Measurements from ENCODE around the gene DCC. TPM values are rescaled to one million over a fixed set of nuclear protein-coding genes. Genes with fewer than 3 reads are reported as not detected.

The DCC gene
- polyA plus RNA-seq, 1 donor (not counting 4 experiments of a cell fraction or from before 2014, with no cell fraction given), result not detected

DNA sequence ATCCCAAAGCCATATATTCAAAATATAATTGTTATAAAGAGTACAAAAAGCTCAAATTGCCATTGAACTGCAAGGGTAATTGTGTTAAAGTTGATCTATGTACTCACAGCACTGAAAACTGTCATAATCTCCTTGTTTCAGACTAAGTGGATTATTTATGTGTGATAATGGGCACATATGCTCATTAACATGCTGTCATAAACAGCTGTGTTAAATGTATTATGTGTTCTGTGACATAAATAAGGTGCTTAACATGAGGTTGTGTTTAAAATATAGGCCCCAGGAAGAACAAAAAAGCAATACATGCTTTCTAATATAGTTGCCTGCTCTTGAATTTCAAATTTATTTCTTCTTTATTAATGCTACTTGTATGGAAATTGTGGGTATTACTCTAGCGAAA is 409.5 kb downstream of the DCC start:
- Histone ChIP-seq H4K20me1 (ENCODE audit: control insufficient read depth, extremely low read depth, insufficient read depth, low read length) (no peaks in the 10 kb centered on the region), H2AFZ (ENCODE audit: control insufficient read depth, low read length) (no peak overlapping the region), H3K9me3 (ENCODE audit: control insufficient read depth, low read depth, low read length) (peaks cover 4% of the 10 kb centered on the region), H3K79me2 (ENCODE audit: control insufficient read depth, insufficient read depth, low read length) (no peaks in the 10 kb centered on the region), H3K36me3 (ENCODE audit: control insufficient read depth in 2 of 2, extremely low read depth in 1 of 2, insufficient read depth in 2 of 2, low read length in 2 of 2) (no peaks in the 10 kb centered on the region), H3K4me3 (ENCODE audit: control insufficient read depth in 2 of 3, extremely low read depth in 1 of 3, insufficient read depth in 2 of 3, low read depth in 1 of 3, low read length in 3 of 3) (no peak overlapping the region), H3K27me3 (ENCODE audit: control insufficient read depth, extremely low read depth, insufficient read depth, low read length) (no peaks in the 10 kb centered on the region), H3K9ac (ENCODE audit: control insufficient read depth, extremely low read depth, insufficient read depth, low read length) (no peak overlapping the region), H3K4me1 (ENCODE audit: control insufficient read depth, extremely low read depth, insufficient read depth, low read length) (no peaks in the 10 kb centered on the region), H3K27ac (ENCODE audit: control insufficient read depth, insufficient read depth, low read length) (no peak overlapping the region), H3K4me2 (ENCODE audit: control insufficient read depth, extremely low read depth, insufficient read depth, low read depth, low read length) (no peak overlapping the region), H3K9me1 (ENCODE audit: control insufficient read depth, extremely low read depth, insufficient read depth, low read length) (no peaks in the 10 kb centered on the region)
- dilution Hi-C loops (cut with MboI; ENCODE audit: extremely low pct_ligation_motif_present, low sequenced_read_pairs), result no loop called here
- no peak for FAIRE-seq
- TF ChIP-seq EZH2 (IDR thresholded peaks at IDR 0.05; ENCODE audit: low read length), result no peak
- TF ChIP-seq, protein P1, sequence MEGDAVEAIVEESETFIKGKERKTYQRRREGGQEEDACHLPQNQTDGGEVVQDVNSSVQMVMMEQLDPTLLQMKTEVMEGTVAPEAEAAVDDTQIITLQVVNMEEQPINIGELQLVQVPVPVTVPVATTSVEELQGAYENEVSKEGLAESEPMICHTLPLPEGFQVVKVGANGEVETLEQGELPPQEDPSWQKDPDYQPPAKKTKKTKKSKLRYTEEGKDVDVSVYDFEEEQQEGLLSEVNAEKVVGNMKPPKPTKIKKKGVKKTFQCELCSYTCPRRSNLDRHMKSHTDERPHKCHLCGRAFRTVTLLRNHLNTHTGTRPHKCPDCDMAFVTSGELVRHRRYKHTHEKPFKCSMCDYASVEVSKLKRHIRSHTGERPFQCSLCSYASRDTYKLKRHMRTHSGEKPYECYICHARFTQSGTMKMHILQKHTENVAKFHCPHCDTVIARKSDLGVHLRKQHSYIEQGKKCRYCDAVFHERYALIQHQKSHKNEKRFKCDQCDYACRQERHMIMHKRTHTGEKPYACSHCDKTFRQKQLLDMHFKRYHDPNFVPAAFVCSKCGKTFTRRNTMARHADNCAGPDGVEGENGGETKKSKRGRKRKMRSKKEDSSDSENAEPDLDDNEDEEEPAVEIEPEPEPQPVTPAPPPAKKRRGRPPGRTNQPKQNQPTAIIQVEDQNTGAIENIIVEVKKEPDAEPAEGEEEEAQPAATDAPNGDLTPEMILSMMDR (optimal IDR thresholded peaks at IDR 0.05 in 1 of 3, IDR thresholded peaks at IDR 0.05 in 1 of 3, conservative IDR thresholded peaks at IDR 0.05 in 1 of 3; ENCODE audit: extremely low read depth in 1 of 3, insufficient read depth in 2 of 3, low read length in 3 of 3), result no peak
- no peak for DNase-seq (ENCODE audit: low read depth, low spot score)

DNA sequence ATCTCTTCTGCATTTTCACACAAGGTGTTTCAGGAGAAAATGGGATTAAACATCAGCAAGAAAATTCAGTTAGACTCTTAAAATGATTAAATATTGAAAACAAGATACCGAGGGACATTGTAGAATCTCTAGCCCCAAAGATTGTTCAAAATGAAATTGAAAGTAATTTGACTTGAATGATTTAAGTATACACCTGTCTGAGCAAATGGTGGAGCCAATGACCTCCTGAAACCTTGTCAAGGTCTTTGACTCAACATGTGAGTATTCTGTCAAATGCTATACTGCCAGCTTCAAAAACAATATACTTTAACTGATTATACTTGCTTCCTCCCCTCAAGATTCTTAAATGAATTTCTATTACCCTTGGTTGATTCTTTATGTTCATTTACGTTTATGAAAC is 411.0 kb downstream of the DCC start:
- no peak for DNase-seq (ENCODE audit: low read depth, low spot score)
- Histone ChIP-seq H3K9ac (ENCODE audit: control insufficient read depth, extremely low read depth, insufficient read depth, low read length) (no peak overlapping the region), H3K9me1 (ENCODE audit: control insufficient read depth, extremely low read depth, insufficient read depth, low read length) (no peaks in the 10 kb centered on the region), H3K4me2 (ENCODE audit: control insufficient read depth, extremely low read depth, insufficient read depth, low read depth, low read length) (no peak overlapping the region), H3K4me3 (ENCODE audit: control insufficient read depth in 2 of 3, extremely low read depth in 1 of 3, insufficient read depth in 2 of 3, low read depth in 1 of 3, low read length in 3 of 3) (no peak overlapping the region), H3K27ac (ENCODE audit: control insufficient read depth, insufficient read depth, low read length) (no peak overlapping the region), H3K4me1 (ENCODE audit: control insufficient read depth, extremely low read depth, insufficient read depth, low read length) (no peaks in the 10 kb centered on the region), H3K79me2 (ENCODE audit: control insufficient read depth, insufficient read depth, low read length) (no peaks in the 10 kb centered on the region), H3K27me3 (ENCODE audit: control insufficient read depth, extremely low read depth, insufficient read depth, low read length) (no peaks in the 10 kb centered on the region), H3K36me3 (ENCODE audit: control insufficient read depth in 2 of 2, extremely low read depth in 1 of 2, insufficient read depth in 2 of 2, low read length in 2 of 2) (no peaks in the 10 kb centered on the region), H3K9me3 (ENCODE audit: control insufficient read depth, low read depth, low read length) (peaks cover 4% of the 10 kb centered on the region), H2AFZ (ENCODE audit: control insufficient read depth, low read length) (no peak overlapping the region), H4K20me1 (ENCODE audit: control insufficient read depth, extremely low read depth, insufficient read depth, low read length) (no peaks in the 10 kb centered on the region)
- dilution Hi-C loops (cut with MboI; ENCODE audit: extremely low pct_ligation_motif_present, low sequenced_read_pairs), result no loop called here
- FAIRE-seq, result no peak
- TF ChIP-seq, protein P1 (optimal IDR thresholded peaks at IDR 0.05 in 1 of 3, IDR thresholded peaks at IDR 0.05 in 1 of 3, conservative IDR thresholded peaks at IDR 0.05 in 1 of 3; ENCODE audit: extremely low read depth in 1 of 3, insufficient read depth in 2 of 3, low read length in 3 of 3), result no peak
- no peak for TF ChIP-seq EZH2 (IDR thresholded peaks at IDR 0.05; ENCODE audit: low read length)

All from keratinocyte (primary cell).